Heart left ventricle (tissue), 13 donors: ENCODE measurements around the gene PRKCSH.

ENCODE experiments used
- POLR2A ChIP-seq, 2 donors: fragments of 450-650 bp; IDR thresholded peaks; one replicate each; pipeline ENCODE4 v1.6.1; 2017; ENCODE audit warnings: antibody characterized with exemption in 2 of 2, mild to moderate bottlenecking in 2 of 2, moderate library complexity in 2 of 2
- TF ChIP-seq, protein P1 (sequence below), 12 donors: fragments of 200-600 bp; sonication (generic) in 4 of 12; IDR thresholded peaks; one replicate each; pipeline versions ENCODE4 v1.5.0 to v1.8.0; 2018 to 2022; ENCODE audit warnings: antibody characterized with exemption in 12 of 12, mild to moderate bottlenecking in 5 of 12
- donor health status: ischemic (EF 13 %, LVEDD 7.1; RV severe dilation, severe dysfunction).
- donor health status: DM: no; HTN: yes; CAD: no.
- donor health status: DM: no; HTN: no; CAD: no.
- donor health status: ischemic (EF 25% LVEDD 6.9; RV normal size, moderate dysfunction).
- donor health status: ischemic (EF 25% LVEDD 5.7; RV mildly dilated, moderate dysfunction).
- donor health status: ischemic (EF 35%, LVEDD 5.7; RV mildly dilated, moderate dysfunction).
- donor health status: nonischemic (EF 11% LVEDD 7.7; RV severe dilation, severe dysfunction).
- donor health status: DM: yes; HTN: yes; CAD: no.
- donor health status: PGD.
- donor health status: ischemic (EF 29% LVEDD 5.4; RV normal size, mild dysfunction).
- donor health status: nonischemic (EF 23%, LVEDD 6.1; RV moderate dilation, normal function).

DNA sequence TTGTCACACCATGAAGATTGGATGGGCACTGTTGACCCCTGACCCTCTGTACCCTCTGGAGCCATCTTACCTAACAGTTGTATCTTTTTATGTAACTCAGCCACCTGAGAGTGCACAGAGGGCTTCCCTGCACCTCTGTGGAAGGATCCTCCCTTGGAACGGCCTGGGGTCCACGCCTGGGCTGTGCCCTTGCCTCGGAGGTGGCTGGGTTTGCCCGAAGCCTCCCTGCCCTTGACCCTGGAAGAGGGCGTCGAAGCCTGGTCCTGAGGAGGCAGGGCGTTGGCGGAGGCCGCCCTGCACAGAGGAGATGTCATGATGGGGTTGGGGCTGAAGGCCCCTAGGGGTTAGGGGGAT, 755 bp upstream of the PRKCSH start:
- TF ChIP-seq, protein P1, sequence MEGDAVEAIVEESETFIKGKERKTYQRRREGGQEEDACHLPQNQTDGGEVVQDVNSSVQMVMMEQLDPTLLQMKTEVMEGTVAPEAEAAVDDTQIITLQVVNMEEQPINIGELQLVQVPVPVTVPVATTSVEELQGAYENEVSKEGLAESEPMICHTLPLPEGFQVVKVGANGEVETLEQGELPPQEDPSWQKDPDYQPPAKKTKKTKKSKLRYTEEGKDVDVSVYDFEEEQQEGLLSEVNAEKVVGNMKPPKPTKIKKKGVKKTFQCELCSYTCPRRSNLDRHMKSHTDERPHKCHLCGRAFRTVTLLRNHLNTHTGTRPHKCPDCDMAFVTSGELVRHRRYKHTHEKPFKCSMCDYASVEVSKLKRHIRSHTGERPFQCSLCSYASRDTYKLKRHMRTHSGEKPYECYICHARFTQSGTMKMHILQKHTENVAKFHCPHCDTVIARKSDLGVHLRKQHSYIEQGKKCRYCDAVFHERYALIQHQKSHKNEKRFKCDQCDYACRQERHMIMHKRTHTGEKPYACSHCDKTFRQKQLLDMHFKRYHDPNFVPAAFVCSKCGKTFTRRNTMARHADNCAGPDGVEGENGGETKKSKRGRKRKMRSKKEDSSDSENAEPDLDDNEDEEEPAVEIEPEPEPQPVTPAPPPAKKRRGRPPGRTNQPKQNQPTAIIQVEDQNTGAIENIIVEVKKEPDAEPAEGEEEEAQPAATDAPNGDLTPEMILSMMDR (IDR thresholded peaks at IDR 0.05) = no peak
- no peak for TF ChIP-seq POLR2A (IDR thresholded peaks at IDR 0.05)
